GM10248 (cell line): ENCODE results near the gene CD93.

Experiments used
- CTCF ChIA-PET: fragments of 300-600 bp; sonication (Branson Sonifier 250); formaldehyde crosslinking; extraction: SDS; loops from one replicate; lab custom pipeline; 2021; ENCODE audit warnings: antibody characterized with exemption; lab: Yijun Ruan, JAX
- POLR2A ChIA-PET: fragments of 350-650 bp; sonication (Branson Sonifier 250); formaldehyde crosslinking; extraction: SDS; loops from one replicate; lab custom pipeline; 2020; ENCODE audit warnings: antibody characterized with exemption; lab: Yijun Ruan, JAX
- DNase-seq: peaks from one replicate; pipeline ENCODE4 v3.0.0; 2012; ENCODE audit errors: extremely low spot score
- TF ChIP-seq, protein P1 (sequence below): IDR thresholded peaks from 2 replicates; pipeline ENCODE4 v1.5.1; 2012; ENCODE audit warnings: mild to moderate bottlenecking, low read depth; ENCODE audit errors: extremely low read depth, missing control alignments, control extremely low read depth

The CD93 gene

DNA sequence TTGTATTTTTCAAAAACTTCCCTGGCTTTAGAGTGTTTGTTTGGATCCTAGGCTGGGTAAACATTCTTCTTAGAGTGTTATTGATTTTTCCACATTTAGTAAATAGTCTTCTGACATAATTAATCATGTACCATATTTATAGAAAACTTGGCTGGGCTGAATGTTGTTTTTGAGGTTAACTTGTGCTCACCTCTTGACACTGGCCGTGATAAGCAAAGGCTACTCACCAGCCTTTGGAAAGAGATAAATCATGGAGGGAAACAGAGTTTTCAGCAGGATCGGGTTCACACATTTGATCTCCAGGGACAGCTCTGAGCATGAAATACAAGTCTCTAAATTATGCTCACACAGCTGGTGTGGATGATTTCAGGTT lies 6.2 kb upstream of the CD93 start:
- POLR2A ChIA-PET = no interaction called here
- no peak for DNase-seq
- CTCF ChIA-PET = interaction anchor here (1.3 kb wide), 1 partner anchor 42 kb away, joined by 5 read pairs; no protein-coding TSS in a partner anchor
- TF ChIP-seq, protein P1, sequence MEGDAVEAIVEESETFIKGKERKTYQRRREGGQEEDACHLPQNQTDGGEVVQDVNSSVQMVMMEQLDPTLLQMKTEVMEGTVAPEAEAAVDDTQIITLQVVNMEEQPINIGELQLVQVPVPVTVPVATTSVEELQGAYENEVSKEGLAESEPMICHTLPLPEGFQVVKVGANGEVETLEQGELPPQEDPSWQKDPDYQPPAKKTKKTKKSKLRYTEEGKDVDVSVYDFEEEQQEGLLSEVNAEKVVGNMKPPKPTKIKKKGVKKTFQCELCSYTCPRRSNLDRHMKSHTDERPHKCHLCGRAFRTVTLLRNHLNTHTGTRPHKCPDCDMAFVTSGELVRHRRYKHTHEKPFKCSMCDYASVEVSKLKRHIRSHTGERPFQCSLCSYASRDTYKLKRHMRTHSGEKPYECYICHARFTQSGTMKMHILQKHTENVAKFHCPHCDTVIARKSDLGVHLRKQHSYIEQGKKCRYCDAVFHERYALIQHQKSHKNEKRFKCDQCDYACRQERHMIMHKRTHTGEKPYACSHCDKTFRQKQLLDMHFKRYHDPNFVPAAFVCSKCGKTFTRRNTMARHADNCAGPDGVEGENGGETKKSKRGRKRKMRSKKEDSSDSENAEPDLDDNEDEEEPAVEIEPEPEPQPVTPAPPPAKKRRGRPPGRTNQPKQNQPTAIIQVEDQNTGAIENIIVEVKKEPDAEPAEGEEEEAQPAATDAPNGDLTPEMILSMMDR = no peak

DNA sequence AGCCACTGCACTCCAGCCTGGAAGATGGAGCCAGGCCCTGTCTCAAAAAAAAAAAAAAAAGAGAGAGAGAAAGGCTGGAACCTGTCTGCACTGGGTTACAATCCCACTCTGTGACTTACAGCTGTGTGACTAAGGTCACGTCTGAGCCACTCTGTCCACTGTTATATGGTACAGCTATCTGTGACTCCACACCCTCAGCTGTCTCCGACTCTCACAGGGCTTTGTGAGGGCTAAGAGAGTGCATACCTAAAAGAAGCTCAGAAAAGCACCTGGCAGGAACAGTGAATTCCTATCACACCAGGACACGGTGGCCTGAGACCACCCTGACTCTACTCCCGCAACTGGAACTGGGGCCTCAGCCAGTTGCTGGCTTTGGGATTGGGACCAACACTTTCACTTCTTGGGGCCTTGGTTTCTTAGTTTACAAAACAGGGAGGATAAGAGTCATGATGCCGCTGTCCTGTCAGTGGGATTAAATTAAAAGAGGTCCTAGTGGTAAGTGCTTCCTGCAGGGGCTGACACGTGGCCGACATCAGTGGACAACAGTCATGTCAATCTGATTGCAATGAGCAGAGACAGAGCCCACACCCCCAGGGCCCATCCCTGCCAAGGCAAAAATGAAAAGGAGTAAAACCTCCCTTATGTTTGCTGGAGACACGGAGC lies 5.7 kb upstream of the CD93 start:
- POLR2A ChIA-PET = no interaction called here
- TF ChIP-seq, protein P1 = no peak
- CTCF ChIA-PET = interaction anchor here (1.3 kb wide), 1 partner anchor 41 kb away, joined by 5 read pairs; no protein-coding TSS in a partner anchor
- no peak for DNase-seq

DNA sequence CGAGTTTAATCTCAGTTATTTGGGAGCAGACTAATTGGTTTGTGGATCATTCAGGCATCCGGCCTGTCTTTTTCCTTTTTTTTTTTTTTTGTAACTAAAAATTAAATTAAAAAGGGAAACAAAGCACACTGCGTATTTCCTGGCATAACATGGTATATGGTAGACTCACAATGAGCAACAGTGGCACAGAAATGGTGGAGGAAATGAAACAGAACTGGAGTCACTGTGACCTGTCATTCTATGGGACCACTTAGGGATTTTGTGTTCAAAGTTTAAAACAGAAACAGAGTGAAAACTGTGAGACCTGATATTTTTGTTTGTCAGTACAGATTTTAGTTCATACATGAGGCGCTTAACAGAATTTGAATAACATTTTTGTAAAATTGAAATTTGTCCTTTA lies 4.8 kb upstream of the CD93 start:
- DNase-seq = no peak
- POLR2A ChIA-PET = no interaction called here
- CTCF ChIA-PET = interaction anchor here (1.3 kb wide), 1 partner anchor 40 kb away, joined by 5 read pairs; no protein-coding TSS in a partner anchor
- TF ChIP-seq, protein P1 = no peak

DNA sequence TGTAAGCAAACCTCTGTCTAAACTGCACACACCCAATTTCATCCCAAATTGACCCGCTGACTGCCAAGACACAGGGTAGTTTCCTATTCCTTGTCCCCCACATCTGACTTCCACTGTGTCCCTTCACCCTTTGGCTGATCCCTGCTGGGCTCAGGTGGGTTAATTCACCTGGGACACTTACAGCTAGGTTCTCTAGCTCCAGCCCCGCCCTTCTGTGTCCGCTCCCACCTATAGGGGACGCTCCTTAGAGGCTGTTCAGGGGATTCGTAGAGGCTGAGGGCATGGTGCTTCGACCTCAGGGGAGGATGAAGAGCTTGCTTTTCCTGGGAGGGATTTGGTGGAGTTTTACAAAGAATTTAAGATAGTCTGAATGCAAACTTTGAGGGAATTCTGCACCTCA lies 4.0 kb upstream of the CD93 start:
- POLR2A ChIA-PET = no interaction called here
- TF ChIP-seq, protein P1 = no peak
- DNase-seq = no peak
- CTCF ChIA-PET = no interaction called here

DNA sequence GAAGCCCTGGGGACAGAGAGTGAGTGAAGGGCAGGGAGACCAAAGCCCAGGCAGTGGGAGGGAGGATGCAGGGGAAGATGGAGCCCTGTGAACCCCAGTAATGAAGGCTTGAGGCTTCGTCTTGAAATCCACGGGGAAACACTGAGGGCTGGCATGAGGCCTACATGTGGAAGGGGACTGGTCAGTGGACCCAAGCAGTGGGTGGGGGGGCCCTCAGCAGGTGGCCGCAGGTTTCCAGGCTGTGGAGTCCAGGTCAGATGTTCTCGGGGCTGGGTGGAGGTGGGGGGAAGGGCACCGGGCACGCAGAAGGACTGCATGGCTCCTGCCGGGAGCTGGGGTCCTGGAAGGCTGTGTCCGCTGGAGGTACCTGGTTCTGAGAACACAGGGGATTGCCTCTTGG lies 2.7 kb upstream of the CD93 start:
- POLR2A ChIA-PET = no interaction called here
- CTCF ChIA-PET = interaction anchor here (0.7 to 1.2 kb wide), 2 partner anchors 11 to 38 kb away, joined by 3 read pairs; no protein-coding TSS in a partner anchor
- TF ChIP-seq, protein P1 = no peak
- no peak for DNase-seq

DNA sequence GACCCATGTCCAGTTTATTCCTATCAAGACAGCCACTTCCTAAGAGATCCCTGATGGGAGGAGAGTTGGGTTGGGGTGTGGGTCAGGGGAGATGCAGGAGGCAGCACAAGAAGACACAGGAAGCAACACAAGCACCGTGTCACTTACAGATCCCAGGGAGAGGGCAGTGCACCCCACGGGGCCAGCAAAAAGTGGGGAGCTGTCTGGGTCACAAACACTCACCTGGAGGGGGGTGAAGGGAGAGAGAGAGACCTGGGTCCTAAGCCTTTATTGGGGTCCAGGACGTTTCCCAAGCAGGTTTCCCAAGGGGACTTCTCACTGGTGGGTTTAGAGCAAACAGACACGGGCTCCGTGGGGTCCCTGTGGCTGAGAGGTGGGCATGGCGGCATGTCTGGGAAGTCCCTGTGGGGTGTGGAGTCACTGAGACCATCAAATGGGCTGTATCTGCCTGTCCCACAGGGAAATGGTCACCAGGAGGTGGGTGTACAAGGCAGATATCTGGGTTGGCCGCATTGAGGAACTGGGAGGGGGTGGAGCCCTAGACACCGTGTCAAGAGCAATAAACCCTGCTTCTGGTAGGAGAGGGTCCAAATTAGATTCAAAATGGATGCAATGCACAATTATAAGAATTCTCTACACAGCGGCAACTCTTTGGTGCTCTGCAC lies 1.6 kb upstream of the CD93 start:
- ChIA-PET POLR2A (no interaction called here), CTCF (no interaction called here)
- peak; percentile 32 for DNase-seq
- TF ChIP-seq, protein P1 = no peak
